ENCODE data around the gene PTPRM.

DNA sequence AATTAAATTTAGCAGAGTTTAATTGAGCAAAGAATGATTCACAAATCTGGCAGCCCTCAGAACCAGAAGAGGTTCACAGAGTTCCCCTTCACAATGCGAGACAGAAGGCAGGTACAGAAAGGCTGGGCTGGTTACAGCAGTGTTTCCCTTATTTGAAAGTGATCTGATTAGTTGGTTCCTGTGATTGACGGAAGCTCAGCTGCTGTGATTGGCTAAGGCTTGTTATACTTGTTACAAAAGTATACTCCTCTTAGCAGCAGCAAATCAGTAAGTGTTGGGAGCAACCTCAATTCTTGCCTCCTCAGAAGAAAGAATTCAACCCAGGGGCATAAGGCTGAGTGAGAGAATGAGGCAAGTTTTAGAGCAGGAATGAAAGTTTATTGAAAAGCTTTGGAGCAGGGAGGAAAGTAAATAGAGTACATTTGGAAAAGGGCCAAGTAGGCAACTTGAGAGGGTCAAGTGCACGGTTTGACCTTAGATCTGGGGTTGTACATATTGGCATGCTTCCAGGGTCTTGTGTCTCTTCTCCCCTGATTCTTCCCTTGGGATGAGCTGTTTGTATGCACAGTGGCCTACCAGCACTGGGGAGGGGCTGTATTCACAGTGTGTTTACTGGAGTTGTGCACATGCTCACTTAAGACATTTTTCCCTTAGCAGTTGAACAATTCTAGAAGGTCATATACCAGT, 610.4 kb downstream of the PTPRM start:
- TF ChIP-seq, protein P1, sequence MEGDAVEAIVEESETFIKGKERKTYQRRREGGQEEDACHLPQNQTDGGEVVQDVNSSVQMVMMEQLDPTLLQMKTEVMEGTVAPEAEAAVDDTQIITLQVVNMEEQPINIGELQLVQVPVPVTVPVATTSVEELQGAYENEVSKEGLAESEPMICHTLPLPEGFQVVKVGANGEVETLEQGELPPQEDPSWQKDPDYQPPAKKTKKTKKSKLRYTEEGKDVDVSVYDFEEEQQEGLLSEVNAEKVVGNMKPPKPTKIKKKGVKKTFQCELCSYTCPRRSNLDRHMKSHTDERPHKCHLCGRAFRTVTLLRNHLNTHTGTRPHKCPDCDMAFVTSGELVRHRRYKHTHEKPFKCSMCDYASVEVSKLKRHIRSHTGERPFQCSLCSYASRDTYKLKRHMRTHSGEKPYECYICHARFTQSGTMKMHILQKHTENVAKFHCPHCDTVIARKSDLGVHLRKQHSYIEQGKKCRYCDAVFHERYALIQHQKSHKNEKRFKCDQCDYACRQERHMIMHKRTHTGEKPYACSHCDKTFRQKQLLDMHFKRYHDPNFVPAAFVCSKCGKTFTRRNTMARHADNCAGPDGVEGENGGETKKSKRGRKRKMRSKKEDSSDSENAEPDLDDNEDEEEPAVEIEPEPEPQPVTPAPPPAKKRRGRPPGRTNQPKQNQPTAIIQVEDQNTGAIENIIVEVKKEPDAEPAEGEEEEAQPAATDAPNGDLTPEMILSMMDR (conservative IDR thresholded peaks at IDR 0.05; ENCODE audit: low read depth, low read length), result no peak
- no peak for TF ChIP-seq EZH2 (IDR thresholded peaks at IDR 0.05; ENCODE audit: borderline replicate concordance, low read depth, low read length, poor library complexity, severe bottlenecking)
